Mesothelial cell of epicardium (in vitro differentiated cells): ENCODE results near the gene MAP2K1. TPM values are rescaled to one million over a fixed set of nuclear protein-coding genes. Genes with fewer than 3 reads are reported as not detected.
"Not testable (repeated sequence)": the region's sequence is repeated elsewhere in the genome, so short reads cannot be mapped to it uniquely, and the experiment has no call there.

Experiments used
- DNase-seq, 2 experiments: peaks; one replicate each; pipeline ENCODE4 v3.0.0; 2021; ENCODE audit warnings: low spot score in 2 of 2; ENCODE audit not compliant: unreplicated experiment in 2 of 2
- H3K27ac Mint-ChIP-seq: 2 replicates; pipeline ENCODE4 v1.8.0; 2021; ENCODE audit warnings: mixed read lengths
- H3K27me3 Mint-ChIP-seq: 2 replicates; pipeline ENCODE4 v1.8.0; 2021; ENCODE audit warnings: low read depth, mixed read lengths
- H3K36me3 Mint-ChIP-seq: 2 replicates; pipeline ENCODE4 v1.8.0; 2021; ENCODE audit warnings: mixed read lengths
- H3K4me1 Mint-ChIP-seq: 2 replicates; pipeline ENCODE4 v1.8.0; 2021; ENCODE audit warnings: mixed read lengths
- H3K4me3 Mint-ChIP-seq: 2 replicates; pipeline ENCODE4 v1.8.0; 2021; ENCODE audit warnings: mild to moderate bottlenecking, moderate library complexity, mixed read lengths
- H3K9me3 Mint-ChIP-seq: 2 replicates; pipeline ENCODE4 v1.8.0; 2021; ENCODE audit warnings: mixed read lengths
- CTCF ChIP-seq: fragments of 200-600 bp; sonication (generic); IDR thresholded peaks from one replicate; pipeline ENCODE4 v1.5.0; 2021; ENCODE audit warnings: antibody characterized with exemption; ENCODE audit not compliant: unreplicated experiment
- total RNA-seq: library from RNA; stranded (reverse); gene quantifications from 3 replicates; pipeline ENCODE4 v1.2.1, GENCODE V29; 2021

The MAP2K1 gene
- total RNA-seq, result 24.7 to 27.6 TPM (median 26.7 TPM) in 3 replicates

GRCh38 chr15:66386204-66387123, at the start of gene MAP2K1:
TSS of gene MAP2K1 (plus strand) at chr15:66386912. CDS start at chr15:66387348, 436 bp downstream.
- Mint-ChIP-seq H3K9me3 (no peaks in the 10 kb centered on the region), H3K36me3 (peaks cover 5% of the 10 kb centered on the region), H3K4me3 (peak within 1 kb of the TSS; percentile 100), H3K4me1 (peaks cover 23% of the 10 kb centered on the region), H3K27ac (peak within 1 kb of the TSS; percentile 100), H3K27me3 (no peaks in the 10 kb centered on the region)
- no peak for TF ChIP-seq CTCF
- DNase-seq, result peak; percentile 98 to 99

- peaks cover 22% of the 10 kb centered on the region for H3K36me3 Mint-ChIP-seq
- H3K9me3 Mint-ChIP-seq, H3K4me1 Mint-ChIP-seq, H3K4me3 Mint-ChIP-seq, H3K27me3 Mint-ChIP-seq, DNase-seq, H3K27ac Mint-ChIP-seq: not testable (repeated sequence)
These were observed 38.2 kb upstream of the MAP2K1 start for GRCh38 chr15:66348530-66348929.

GRCh38 chr15:66356077-66356358, 30.7 kb upstream of the MAP2K1 start:
- Mint-ChIP-seq H3K27ac (peak overlapping the region; percentile 93), H3K27me3 (no peaks in the 10 kb centered on the region), H3K4me3 (peak overlapping the region; percentile 90), H3K36me3 (peaks cover 8% of the 10 kb centered on the region), H3K4me1 (peaks cover 12% of the 10 kb centered on the region), H3K9me3 (no peaks in the 10 kb centered on the region)
- no peak for TF ChIP-seq CTCF
- DNase-seq, result no peak

- DNase-seq, result peak; percentile 91 to 95
- H3K27ac Mint-ChIP-seq, result peak within 1 kb of the TSS; percentile 93
- no peaks in the 10 kb centered on the region for H3K27me3 Mint-ChIP-seq
- peaks cover 12% of the 10 kb centered on the region for H3K4me1 Mint-ChIP-seq
- TF ChIP-seq CTCF, result no peak
- no peaks in the 10 kb centered on the region for H3K9me3 Mint-ChIP-seq
- peak within 1 kb of the TSS; percentile 90 for H3K4me3 Mint-ChIP-seq
- peaks cover 8% of the 10 kb centered on the region for H3K36me3 Mint-ChIP-seq
These were observed 30.1 kb upstream of the MAP2K1 start, which contains the start of gene TIPIN for GRCh38 chr15:66356359-66357236. TSS of gene TIPIN (minus strand) at chr15:66356685. CDS start at chr15:66352947, 3,738 bp downstream.

GRCh38 chr15:66359740-66360139, 27.0 kb upstream of the MAP2K1 start:
- Mint-ChIP-seq H3K27ac (peak overlapping the region; percentile 33), H3K4me3 (no peak overlapping the region), H3K4me1 (peaks cover 15% of the 10 kb centered on the region), H3K36me3 (no peaks in the 10 kb centered on the region), H3K27me3 (no peaks in the 10 kb centered on the region), H3K9me3 (no peaks in the 10 kb centered on the region)
- no peak for TF ChIP-seq CTCF
- DNase-seq, result no peak

- H3K9me3 Mint-ChIP-seq, H3K27me3 Mint-ChIP-seq, H3K4me1 Mint-ChIP-seq, H3K4me3 Mint-ChIP-seq, DNase-seq, H3K27ac Mint-ChIP-seq, H3K36me3 Mint-ChIP-seq: not testable (repeated sequence)
These were observed 24.8 kb upstream of the MAP2K1 start for GRCh38 chr15:66361745-66362460.
